NOMO-1 treated with dmso at 0.1 percent for 144 hours (cell line): ENCODE data around the gene PRR7.

Experiments
- DNase-seq: peaks from one replicate; lab custom pipeline; 2025; ENCODE audit not compliant: unreplicated experiment; lab: John Stamatoyannopoulos, UW

The PRR7 gene

GRCh38 chr5:177435847-177436536, 10.6 kb upstream of the PRR7 start:
- DNase-seq, result no peak

- no peak for DNase-seq
Observed at GRCh38 chr5:177437623-177438022, 9.0 kb upstream of the PRR7 start.

GRCh38 chr5:177438468-177438867, 8.1 kb upstream of the PRR7 start:
- DNase-seq, result no peak

GRCh38 chr5:177439518-177440053, 7.0 kb upstream of the PRR7 start:
- no peak for DNase-seq

- no peak for DNase-seq
Observed at GRCh38 chr5:177440211-177440989, 6.2 kb upstream of the PRR7 start.

- no peak for DNase-seq
Observed at GRCh38 chr5:177440990-177441780, 5.4 kb upstream of the PRR7 start.

- DNase-seq, result no peak
Observed at GRCh38 chr5:177442066-177442826, 4.4 kb upstream of the PRR7 start.

- DNase-seq, result no peak
Observed at GRCh38 chr5:177443144-177443983, 3.2 kb upstream of the PRR7 start.

- no peak for DNase-seq
Observed at GRCh38 chr5:177444106-177445051, 2.2 kb upstream of the PRR7 start.

- peak; percentile 11 for DNase-seq
Observed at GRCh38 chr5:177445052-177445916, 1.3 kb upstream of the PRR7 start.

- no peak for DNase-seq
Observed at GRCh38 chr5:177445917-177446199, 756 bp upstream of the PRR7 start.

- DNase-seq, result no peak
Observed at GRCh38 chr5:177447066-177447610, 524 bp downstream of the PRR7 start.

GRCh38 chr5:177447611-177448243, 1.1 kb downstream of the PRR7 start:
- no peak for DNase-seq

- no peak for DNase-seq
Observed at GRCh38 chr5:177448244-177448950, 1.8 kb downstream of the PRR7 start.

GRCh38 chr5:177449140-177450061, 2.8 kb downstream of the PRR7 start:
- no peak for DNase-seq
